ENCODE measurements around the gene GINM1. TPM values are rescaled to one million over a fixed set of nuclear protein-coding genes. Genes with fewer than 3 reads are reported as not detected.
A peak's percentile ranks its signal among the peaks of the same experiment; 100 is the strongest.

GINM1 gene
- total RNA-seq, 1 experiment from 2014 or later, result 31.7 TPM

GRCh38 chr6:149544646-149545257, 21.4 kb upstream of the GINM1 start:
- no peak for TF ChIP-seq TCF7L2 (IDR thresholded peaks at IDR 0.05; ENCODE audit: low read depth, low read length)
- no peak for TF ChIP-seq REST (IDR thresholded peaks at IDR 0.05; ENCODE audit: insufficient read depth in 1 of 2, low read depth in 2 of 2, low read length in 1 of 2)
- no peak for TF ChIP-seq SIN3A (IDR thresholded peaks at IDR 0.05; ENCODE audit: borderline replicate concordance, insufficient read depth, low read depth, low read length)
- TF ChIP-seq POLR2AphosphoS5 (IDR thresholded peaks at IDR 0.05; ENCODE audit: low read depth, low read length), result no peak
- no peak for TF ChIP-seq CTCF (IDR thresholded peaks at IDR 0.05)
- Histone ChIP-seq H3K27ac (ENCODE audit: low read length) (peak overlapping the region; percentile 94), H3K4me1 (ENCODE audit: control insufficient read depth, insufficient read depth, low read length) (peaks cover 10% of the 10 kb centered on the region; the same call in 1 of the 2 replicates), H3K9me3 (ENCODE audit: control insufficient read depth, insufficient read depth, low read depth, low read length) (no peaks in the 10 kb centered on the region), H3K4me3 (ENCODE audit: low read depth in 2 of 2, low read length in 2 of 2) (peak overlapping the region; percentile 98 to 99), H3K27me3 (ENCODE audit: control insufficient read depth, insufficient read depth, low read length) (0 out of 2 replicates have a peak, but pooled peaks cover 2% of the 10 kb centered on the region), H3K36me3 (ENCODE audit: control insufficient read depth, insufficient read depth, low read length) (peaks cover 9% of the 10 kb centered on the region)
- POLR2A ChIA-PET, result interaction anchor here (0.6 kb wide), 1 partner anchor 22 kb away, joined by 4 read pairs; the partner anchor contains the start of gene GINM1
- DNase-seq (ENCODE audit: low read depth, low spot score) (no peak), ATAC-seq (no peak)
- intact Hi-C loops (cut with micrococcal nuclease; ENCODE audit: unreplicated experiment), result no loop called here
- CTCF ChIA-PET, result no interaction called here
- in situ Hi-C loops (cut with HindIII; ENCODE audit: low pct_unique_long_range_greater_than_20kb, low sequenced_read_pairs), result no loop called here
- BruUV-seq (replicated peaks), result TSS peak; percentile 75

GRCh38 chr6:149545258-149545753, 20.9 kb upstream of the GINM1 start:
- intact Hi-C loops (cut with micrococcal nuclease; ENCODE audit: unreplicated experiment) (no loop called here), in situ Hi-C loops (cut with HindIII; ENCODE audit: low pct_unique_long_range_greater_than_20kb, low sequenced_read_pairs) (no loop called here)
- peaks cover 10% of the 10 kb centered on the region; the same call in 1 of the 2 replicates for H3K4me1 ChIP-seq (ENCODE audit: control insufficient read depth, insufficient read depth, low read length)
- peak overlapping the region; percentile 98 to 99 for H3K4me3 ChIP-seq (ENCODE audit: low read depth in 2 of 2, low read length in 2 of 2)
- TF ChIP-seq REST (IDR thresholded peaks at IDR 0.05; ENCODE audit: insufficient read depth in 1 of 2, low read depth in 2 of 2, low read length in 1 of 2), result no peak
- TF ChIP-seq SIN3A (IDR thresholded peaks at IDR 0.05; ENCODE audit: borderline replicate concordance, insufficient read depth, low read depth, low read length), result no peak
- TF ChIP-seq CTCF (IDR thresholded peaks at IDR 0.05), result no peak; the same call in 1 of the 2 replicates
- TF ChIP-seq POLR2AphosphoS5 (IDR thresholded peaks at IDR 0.05; ENCODE audit: low read depth, low read length), result no peak
- no peak for TF ChIP-seq TCF7L2 (IDR thresholded peaks at IDR 0.05; ENCODE audit: low read depth, low read length)
- no TSS peak for BruUV-seq (replicated peaks)
- ATAC-seq (peak; percentile 26), DNase-seq (ENCODE audit: low read depth, low spot score) (no peak)
- H3K27me3 ChIP-seq (ENCODE audit: control insufficient read depth, insufficient read depth, low read length), result 0 out of 2 replicates have a peak, but pooled peaks cover 2% of the 10 kb centered on the region
- H3K36me3 ChIP-seq (ENCODE audit: control insufficient read depth, insufficient read depth, low read length), result peaks cover 9% of the 10 kb centered on the region
- H3K9me3 ChIP-seq (ENCODE audit: control insufficient read depth, insufficient read depth, low read depth, low read length), result no peaks in the 10 kb centered on the region
- ChIA-PET POLR2A (interaction anchor here (0.6 kb wide), 1 partner anchor 18 kb away, joined by 8 read pairs; no protein-coding TSS in a partner anchor), CTCF (interaction anchor here (0.6 kb wide), 2 partner anchors 21 to 527 kb away, joined by 3 read pairs; no protein-coding TSS in a partner anchor)
- H3K27ac ChIP-seq (ENCODE audit: low read length), result peak overlapping the region; percentile 94
